GM12873 (cell line): Measurements from ENCODE around the gene ARL15.

Experiments
- CTCF ChIP-seq: IDR thresholded peaks from 2 replicates; pipeline ENCODE4 v1.5.1; 2012; ENCODE audit warnings: low read depth, mild to moderate bottlenecking, moderate library complexity, low read length, control low read depth; ENCODE audit not compliant: insufficient read depth; ENCODE audit errors: missing control alignments

ARL15 gene

GRCh38 chr5:54332720-54333119 is 22.3 kb upstream of the ARL15 start:
- TF ChIP-seq CTCF = no peak

- TF ChIP-seq CTCF = no peak
Measured at GRCh38 chr5:54329731-54330709, 19.6 kb upstream of the ARL15 start.

- no peak for TF ChIP-seq CTCF
Measured at GRCh38 chr5:54326662-54327270, 16.4 kb upstream of the ARL15 start.

- no peak for TF ChIP-seq CTCF
Measured at GRCh38 chr5:54325610-54326311, 15.4 kb upstream of the ARL15 start.

- TF ChIP-seq CTCF = no peak
Measured at GRCh38 chr5:54325272-54325609, 14.9 kb upstream of the ARL15 start.

- no peak for TF ChIP-seq CTCF
Measured at GRCh38 chr5:54324651-54325271, 14.4 kb upstream of the ARL15 start.
